Transverse colon (tissue), 3 donors: ENCODE measurements around the gene PPP6R2.

Source experiments
- CTCF ChIP-seq, 5 experiments: fragments of 200-600 bp in 3 of 5; fragments of 450-650 bp in 2 of 5; sonication (generic) in 3 of 5; IDR thresholded peaks; 1 replicate in 2 of 5; 2 replicates in 3 of 5; pipeline ENCODE4 v1.5.1; 2016 to 2017; ENCODE audit warnings: antibody characterized with exemption in 5 of 5, inconsistent platforms in 3 of 5, mild to moderate bottlenecking in 2 of 5, moderate library complexity in 1 of 5
- EP300 ChIP-seq: sonication (generic); formaldehyde crosslinking; IDR thresholded peaks from one replicate; pipeline ENCODE4 v1.6.1; 2017; ENCODE audit warnings: antibody characterized with exemption, low read depth
- POLR2A ChIP-seq: fragments of 450-650 bp; IDR thresholded peaks from one replicate; pipeline ENCODE4 v1.6.1; 2016; ENCODE audit warnings: antibody characterized with exemption, mild to moderate bottlenecking, moderate library complexity

- TF ChIP-seq CTCF (IDR thresholded peaks at IDR 0.05) (no peak), EP300 (no peak), POLR2A (no peak)
Measured at GRCh38 chr22:50452649-50453048, 109.5 kb downstream of the PPP6R2 start.
